Measurements from ENCODE around the gene EML2.

- TF ChIP-seq CTCF (conservative IDR thresholded peaks at IDR 0.05 in 1 of 2, IDR thresholded peaks at IDR 0.05 in 1 of 2; ENCODE audit: extremely low read depth in 1 of 2, insufficient read depth in 1 of 2, low read depth in 1 of 2, low read length in 2 of 2) (no peak), EZH2 (IDR thresholded peaks at IDR 0.05; ENCODE audit: borderline replicate concordance, low read length) (no peak)
Measured at GRCh38 chr19:45660636-45661035, 21.4 kb upstream of the EML2 start.
